Erythroblast (primary cell): ENCODE measurements around the gene GPC5.

Experiments
- GATA1 ChIP-seq: IDR thresholded peaks from 2 replicates; pipeline ENCODE4 v1.6.1; 2011; ENCODE audit warnings: low read depth, mild to moderate bottlenecking, control low read depth, low read length, moderate library complexity
- POLR2A ChIP-seq: IDR thresholded peaks from 2 replicates; pipeline ENCODE4 v1.6.1; 2011; ENCODE audit warnings: mild to moderate bottlenecking, low read length

- TF ChIP-seq POLR2A (no peak), GATA1 (no peak)
These were observed 176.3 kb downstream of the GPC5 start for GRCh38 chr13:91574766-91575165.
